ENCODE data around the gene SUFU.

The SUFU gene

GRCh38 chr10:102631525-102632393 is 128.0 kb downstream of the SUFU start:
- no peak for FAIRE-seq
- DNase-seq (ENCODE audit: insufficient read length, low spot score), result no peak

GRCh38 chr10:102632394-102633111 is 128.8 kb downstream of the SUFU start:
- no peak for FAIRE-seq
- DNase-seq (ENCODE audit: insufficient read length, low spot score), result no peak

GRCh38 chr10:102633287-102633686 is 129.5 kb downstream of the SUFU start:
- DNase-seq (ENCODE audit: insufficient read length, low spot score), result no peak
- no peak for FAIRE-seq

GRCh38 chr10:102633848-102634247 is 130.1 kb downstream of the SUFU start:
- no peak for FAIRE-seq

GRCh38 chr10:102634686-102635085 is 130.9 kb downstream of the SUFU start:
- no peak for DNase-seq (ENCODE audit: insufficient read length, low spot score)
- FAIRE-seq, result no peak

More at GRCh38 chr10:102633848-102634247, 130.1 kb downstream of the SUFU start:
- no peak for DNase-seq (ENCODE audit: insufficient read length, low spot score)

- FAIRE-seq, result no peak
- DNase-seq (ENCODE audit: insufficient read length, low spot score), result no peak
Observed at GRCh38 chr10:102635377-102635776, 131.6 kb downstream of the SUFU start.

- FAIRE-seq (no peak), DNase-seq (ENCODE audit: insufficient read length, low spot score) (no peak)
Observed at GRCh38 chr10:102639537-102639936, 135.8 kb downstream of the SUFU start.

GRCh38 chr10:102641402-102641801 is 137.6 kb downstream of the SUFU start:
- FAIRE-seq (no peak), DNase-seq (ENCODE audit: insufficient read length, low spot score) (no peak)

GRCh38 chr10:102641880-102642735 is 138.3 kb downstream of the SUFU start:
- peak; percentile 98 for FAIRE-seq

GRCh38 chr10:102642736-102643335 is 139.1 kb downstream of the SUFU start:
- FAIRE-seq, result peak; percentile 39
- DNase-seq (ENCODE audit: insufficient read length, low spot score), result no peak

More at GRCh38 chr10:102641880-102642735, 138.3 kb downstream of the SUFU start:
- DNase-seq (ENCODE audit: insufficient read length, low spot score), result peak; percentile 87

GRCh38 chr10:102643336-102644065 is 139.7 kb downstream of the SUFU start:
- FAIRE-seq, result no peak
- DNase-seq (ENCODE audit: insufficient read length, low spot score), result no peak

GRCh38 chr10:102644066-102644645 is 140.4 kb downstream of the SUFU start, which contains the start of gene TRIM8:
Gene TRIM8 (plus strand): TSS chr10:102644479. CDS start chr10:102644618, 139 bp downstream.
- DNase-seq (ENCODE audit: insufficient read length, low spot score), result no peak

GRCh38 chr10:102644646-102645387 is 141.0 kb downstream of the SUFU start:
- FAIRE-seq, result peak; percentile 14
- no peak for DNase-seq (ENCODE audit: insufficient read length, low spot score)

More at GRCh38 chr10:102644066-102644645, 140.4 kb downstream of the SUFU start, which contains the start of gene TRIM8:
- FAIRE-seq, result no peak

- FAIRE-seq (no peak), DNase-seq (ENCODE audit: insufficient read length, low spot score) (no peak)
Observed at GRCh38 chr10:102645388-102645740, 141.6 kb downstream of the SUFU start.

- DNase-seq (ENCODE audit: insufficient read length, low spot score), result no peak
- peak; percentile 99 for FAIRE-seq
Observed at GRCh38 chr10:102645741-102646609, 142.2 kb downstream of the SUFU start.

GRCh38 chr10:102646610-102647442 is 143.1 kb downstream of the SUFU start:
- FAIRE-seq, result peak; percentile 21
- DNase-seq (ENCODE audit: insufficient read length, low spot score), result no peak
